Neuronal stem cell (in vitro differentiated cells): ENCODE data around the gene ADAMTS13.

Experiments
- DNase-seq: peaks from one replicate; pipeline ENCODE4 v3.0.0-alpha.2; 2013; ENCODE audit warnings: low spot score
- H2AFZ ChIP-seq: one replicate; pipeline ENCODE4 v1.6.1; 2013; ENCODE audit warnings: mild to moderate bottlenecking, low read length, inconsistent platforms
- H2AK5ac ChIP-seq: 2 replicates; pipeline ENCODE4 v1.6.1; 2013; ENCODE audit warnings: low read depth, mild to moderate bottlenecking, inconsistent platforms, low read length, moderate library complexity, mixed read lengths
- H2BK120ac ChIP-seq: 2 replicates; pipeline ENCODE4 v1.6.1; 2013; ENCODE audit warnings: low read depth, mild to moderate bottlenecking, inconsistent platforms, low read length, moderate library complexity, mixed read lengths
- H2BK12ac ChIP-seq: one replicate; pipeline ENCODE4 v1.6.1; 2013; ENCODE audit warnings: low read length, inconsistent platforms
- H2BK15ac ChIP-seq: 2 replicates; pipeline ENCODE4 v1.6.1; 2013; ENCODE audit warnings: mild to moderate bottlenecking, low read length, inconsistent platforms, mixed read lengths
- H2BK5ac ChIP-seq: one replicate; pipeline ENCODE4 v1.6.1; 2013; ENCODE audit warnings: inconsistent platforms, mild to moderate bottlenecking, low read length, moderate library complexity
- H3K14ac ChIP-seq: one replicate; pipeline ENCODE4 v1.6.1; 2013; ENCODE audit warnings: low read length, inconsistent platforms
- H3K18ac ChIP-seq: 2 replicates; pipeline ENCODE4 v1.6.1; 2013; ENCODE audit warnings: low read length, inconsistent platforms
- H3K23ac ChIP-seq: 2 replicates; pipeline ENCODE4 v1.6.1; 2013; ENCODE audit warnings: low read depth, mild to moderate bottlenecking, mixed read lengths, low read length, inconsistent platforms; ENCODE audit not compliant: poor library complexity
- H3K27ac ChIP-seq: replicated peaks from 3 replicates; pipeline ENCODE4 v1.5.1; 2013; ENCODE audit warnings: low read length, inconsistent platforms
- H3K27me3 ChIP-seq, 3 experiments: 2 replicates each; pipeline ENCODE4 v1.6.1; 2013; ENCODE audit warnings: low read length in 3 of 3, mild to moderate bottlenecking in 2 of 3, inconsistent platforms in 1 of 3, low read depth in 1 of 3, mixed read lengths in 1 of 3, moderate library complexity in 1 of 3; ENCODE audit not compliant: control insufficient read depth in 3 of 3, insufficient read depth in 3 of 3
- H3K36me3 ChIP-seq, 2 donors: replicated peaks in 1 of 2; 2 replicates each; pipeline ENCODE4 v1.6.1; 2013; ENCODE audit warnings: low read length in 2 of 2; ENCODE audit not compliant: control insufficient read depth in 2 of 2, insufficient read depth in 2 of 2
- H3K4ac ChIP-seq: 2 replicates; pipeline ENCODE4 v1.6.1; 2013; ENCODE audit warnings: inconsistent platforms, mild to moderate bottlenecking, low read length, moderate library complexity
- H3K4me1 ChIP-seq, 2 donors: 1 replicate in 1 of 2; 2 replicates in 1 of 2; pipeline ENCODE4 v1.6.1; 2013; ENCODE audit warnings: low read length in 2 of 2, low read depth in 1 of 2; ENCODE audit not compliant: control insufficient read depth in 2 of 2, insufficient read depth in 1 of 2
- H3K4me2 ChIP-seq: one replicate; pipeline ENCODE4 v1.6.1; 2013; ENCODE audit warnings: mild to moderate bottlenecking, low read length, inconsistent platforms; ENCODE audit not compliant: insufficient read depth, poor library complexity, severe bottlenecking
- H3K4me3 ChIP-seq, 2 donors: 2 replicates each; pipeline ENCODE4 v1.5.1; 2013; ENCODE audit warnings: low read length in 2 of 2, mild to moderate bottlenecking in 2 of 2, inconsistent platforms in 1 of 2, moderate library complexity in 1 of 2
- H3K79me1 ChIP-seq: one replicate; pipeline ENCODE4 v1.6.1; 2013; ENCODE audit warnings: low read depth, mild to moderate bottlenecking, inconsistent platforms, low read length, moderate library complexity
- H3K9ac ChIP-seq: one replicate; pipeline ENCODE4 v1.6.1; 2013; ENCODE audit warnings: mild to moderate bottlenecking, low read depth, low read length, inconsistent platforms; ENCODE audit not compliant: poor library complexity
- H3K9me3 ChIP-seq, 2 donors: replicated peaks in 1 of 2; 2 replicates each; pipeline versions ENCODE3 to v1.6.1; 2013; ENCODE audit warnings: low read length in 2 of 2, mild to moderate bottlenecking in 2 of 2, inconsistent platforms in 1 of 2, low read depth in 1 of 2, mixed read lengths in 1 of 2, moderate library complexity in 1 of 2; ENCODE audit not compliant: control insufficient read depth in 2 of 2, insufficient read depth in 1 of 2
- H4K8ac ChIP-seq: one replicate; pipeline ENCODE4 v1.6.1; 2013; ENCODE audit warnings: low read depth, mild to moderate bottlenecking, inconsistent platforms, low read length, moderate library complexity
- H4K91ac ChIP-seq: one replicate; pipeline ENCODE4 v1.6.1; 2013; ENCODE audit warnings: low read length, low read depth, mild to moderate bottlenecking, inconsistent platforms; ENCODE audit not compliant: poor library complexity
- WGBS, 2 donors: extraction: QIAGEN DNeasy Blood & Tissue Kit; methylation state at CpG; one replicate each; pipeline ENCODE4 v1.1.7; 2013; ENCODE audit warnings: missing lambda C conversion rate in 2 of 2, mixed read lengths in 1 of 2; ENCODE audit not compliant: insufficient read length in 2 of 2, insufficient replicate concordance in 1 of 2; ENCODE audit errors: extremely low coverage in 2 of 2; 5-methylcytosine and 5-hydroxymethylcytosine counted together

ADAMTS13 gene

GRCh38 chr9:133457233-133457632 is 35.1 kb downstream of the ADAMTS13 start:
- Histone ChIP-seq H3K18ac (peak overlapping the region; percentile 71), H3K27me3 (peaks cover 0 to 2% (median 0%) of the 10 kb centered on the region in 3 experiments), H3K4me2 (no peak overlapping the region), H2AFZ (no peak overlapping the region), H2BK120ac (no peak overlapping the region), H3K27ac (no peak overlapping the region), H3K4me1 (peaks cover 10 to 18% of the 10 kb centered on the region in 2 donors), H3K9ac (no peak overlapping the region), H3K4me3 (no peak overlapping the region), H2BK5ac (peak overlapping the region; percentile 75), H4K91ac (no peak overlapping the region), H2AK5ac (no peak overlapping the region), H3K79me1 (peaks cover 12% of the 10 kb centered on the region), H3K23ac (no peak overlapping the region), H3K36me3 (peaks cover 0 to 2% of the 10 kb centered on the region in 2 donors), H2BK12ac (no peak overlapping the region), H3K14ac (no peak overlapping the region), H4K8ac (no peak overlapping the region), H2BK15ac (no peak overlapping the region), H3K4ac (no peak overlapping the region), H3K9me3 (no peaks in the 10 kb centered on the region)
- no peak for DNase-seq
- no CpG with 5 or more reads among the region's 13 CpGs for WGBS, 2 donors

DNA sequence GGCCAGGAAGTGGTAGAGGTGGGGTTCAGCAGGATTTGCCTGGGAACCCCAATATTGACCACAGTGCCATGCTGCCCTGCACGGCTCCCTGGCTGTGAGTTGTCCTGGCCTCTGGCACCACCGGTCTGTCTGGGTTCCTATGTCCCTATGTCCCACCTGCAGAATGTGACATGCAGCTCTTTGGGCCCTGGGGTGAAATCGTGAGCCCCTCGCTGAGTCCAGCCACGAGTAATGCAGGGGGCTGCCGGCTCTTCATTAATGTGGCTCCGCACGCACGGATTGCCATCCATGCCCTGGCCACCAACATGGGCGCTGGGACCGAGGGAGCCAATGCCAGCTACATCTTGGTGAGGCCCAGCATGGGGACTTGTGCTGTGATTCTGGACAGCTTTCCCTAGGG is 35.6 kb downstream of the ADAMTS13 start:
- Histone ChIP-seq H3K4me2 (no peak overlapping the region), H3K9me3 (no peaks in the 10 kb centered on the region), H2BK12ac (no peak overlapping the region), H3K36me3 (peaks cover 0 to 2% of the 10 kb centered on the region in 2 donors), H3K14ac (no peak overlapping the region), H2AK5ac (no peak overlapping the region), H4K8ac (no peak overlapping the region), H2BK15ac (no peak overlapping the region), H2AFZ (no peak overlapping the region), H3K4me3 (no peak overlapping the region), H3K23ac (no peak overlapping the region), H3K4ac (no peak overlapping the region), H3K18ac (no peak overlapping the region), H2BK5ac (no peak overlapping the region), H3K4me1 (peaks cover 10 to 21% of the 10 kb centered on the region in 2 donors), H2BK120ac (no peak overlapping the region), H3K27me3 (peaks cover 0 to 2% (median 0%) of the 10 kb centered on the region in 3 experiments), H4K91ac (no peak overlapping the region), H3K27ac (no peak overlapping the region), H3K79me1 (peaks cover 14% of the 10 kb centered on the region), H3K9ac (no peak overlapping the region)
- no CpG with 5 or more reads among the region's 11 CpGs for WGBS, 2 donors
- no peak for DNase-seq

GRCh38 chr9:133458643-133459312 is 36.6 kb downstream of the ADAMTS13 start:
- Histone ChIP-seq H2BK5ac (no peak overlapping the region), H3K9ac (no peak overlapping the region), H3K9me3 (no peaks in the 10 kb centered on the region), H3K27me3 (peaks cover 0 to 2% (median 0%) of the 10 kb centered on the region in 3 experiments), H3K27ac (no peak overlapping the region), H3K4me2 (peak overlapping the region; percentile 62), H3K4ac (no peak overlapping the region), H3K23ac (peak overlapping the region; percentile 60), H3K4me3 (peak overlapping the region; percentile 19 to 80), H4K8ac (no peak overlapping the region), H2AK5ac (peak overlapping the region; percentile 1), H2AFZ (peak overlapping the region; percentile 100), H3K14ac (no peak overlapping the region), H2BK12ac (no peak overlapping the region), H3K18ac (no peak overlapping the region), H3K36me3 (peaks cover 4 to 7% of the 10 kb centered on the region in 2 donors), H4K91ac (no peak overlapping the region), H3K4me1 (peaks cover 10 to 24% of the 10 kb centered on the region in 2 donors), H3K79me1 (peaks cover 16% of the 10 kb centered on the region), H2BK15ac (no peak overlapping the region), H2BK120ac (no peak overlapping the region)
- DNase-seq: no peak
- no CpG with 5 or more reads among the region's 16 CpGs for WGBS, 2 donors

DNA sequence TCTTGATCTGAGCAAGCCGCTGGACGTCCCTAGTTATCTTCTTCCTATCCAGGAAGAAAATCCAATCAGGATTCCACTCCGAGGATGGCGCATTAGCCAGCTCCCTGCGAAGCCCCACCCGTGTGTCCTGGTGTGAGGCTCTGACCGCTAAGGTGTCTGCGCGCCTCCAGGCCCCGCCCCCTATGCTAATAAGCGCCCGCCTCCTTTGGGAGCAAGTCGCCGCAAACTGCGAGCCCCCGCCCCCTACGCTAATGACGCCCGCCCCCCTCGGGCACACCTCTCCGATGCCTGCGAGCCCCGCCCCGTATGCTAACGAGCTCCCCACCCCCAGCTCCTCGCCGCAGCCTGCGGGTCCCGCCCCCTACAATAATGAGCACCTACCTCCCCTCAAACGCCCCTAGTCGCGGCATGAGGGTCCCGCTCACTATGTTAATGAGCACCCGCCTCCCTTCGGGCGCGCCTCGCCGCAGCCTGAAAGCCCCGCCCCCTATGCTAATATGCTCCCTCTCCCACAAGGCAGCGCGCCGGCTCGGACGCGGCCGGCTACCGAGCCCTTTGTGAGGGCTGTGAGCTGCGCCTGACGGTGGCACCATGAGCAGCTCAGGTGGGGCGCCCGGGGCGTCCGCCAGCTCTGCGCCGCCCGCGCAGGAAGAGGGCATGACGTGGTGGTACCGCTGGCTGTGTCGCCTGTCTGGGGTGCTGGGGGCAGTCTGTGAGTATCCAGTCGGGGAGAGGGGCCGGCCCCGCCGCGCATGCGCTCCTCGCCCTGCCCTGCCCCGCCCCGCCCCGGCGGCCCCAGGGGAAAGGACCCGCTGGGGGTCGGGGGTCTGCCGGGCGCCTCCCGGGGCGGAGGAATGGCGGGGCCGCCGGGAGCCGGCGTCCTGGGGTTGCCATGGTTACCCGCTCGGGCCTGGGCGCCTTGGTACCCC is 37.6 kb downstream of the ADAMTS13 start, which contains the start of gene CACFD1:
CACFD1 (plus strand) TSS at position 503 of the 929 bp plus-strand sequence; CDS start at position 592, 89 bp downstream.
- H3K4me1 ChIP-seq: peaks cover 10 to 24% of the 10 kb centered on the region in 2 donors
- H3K18ac ChIP-seq: peak within 1 kb of the TSS; percentile 100
- H3K4me3 ChIP-seq: peak within 1 kb of the TSS; percentile 80 to 97
- peak within 1 kb of the TSS; percentile 93 for H2BK5ac ChIP-seq
- no CpG with 5 or more reads among the region's 86 CpGs for WGBS, 2 donors
- H3K27me3 ChIP-seq: peaks cover 0 to 2% (median 0%) of the 10 kb centered on the region in 3 experiments
- H2BK120ac ChIP-seq: peak within 1 kb of the TSS; percentile 91
- H2AK5ac ChIP-seq: peak within 1 kb of the TSS; percentile 82
- H3K23ac ChIP-seq: peak within 1 kb of the TSS; percentile 97
- H3K4ac ChIP-seq: peak within 1 kb of the TSS; percentile 77
- H3K9ac ChIP-seq: peak within 1 kb of the TSS; percentile 98
- H4K8ac ChIP-seq: no peak within 1 kb of the TSS
- H3K4me2 ChIP-seq: peak within 1 kb of the TSS; percentile 89
- peak within 1 kb of the TSS; percentile 97 for H3K14ac ChIP-seq
- peak within 1 kb of the TSS; percentile 85 for H2BK15ac ChIP-seq
- peaks cover 4 to 12% of the 10 kb centered on the region in 2 donors for H3K36me3 ChIP-seq
- H2BK12ac ChIP-seq: peak within 1 kb of the TSS; percentile 100
- H2AFZ ChIP-seq: peak within 1 kb of the TSS; percentile 100
- H3K27ac ChIP-seq: peak within 1 kb of the TSS; percentile 98
- H4K91ac ChIP-seq: peak within 1 kb of the TSS; percentile 95
- peak; percentile 98 for DNase-seq
- peaks cover 22% of the 10 kb centered on the region for H3K79me1 ChIP-seq
- no peaks in the 10 kb centered on the region for H3K9me3 ChIP-seq
